PC-9 (cell line): ENCODE data around the gene CLDN24. TPM values are rescaled to one million over a fixed set of nuclear protein-coding genes. Genes with fewer than 3 reads are reported as not detected.

ENCODE experiments used
- BruUV-seq: library from RNA; stranded (reverse); fragments of 400-500 nt; replicated peaks from 2 replicates; lab custom pipeline; 2021; lab: Mats Ljungman, UMichigan
- CTCF ChIA-PET: fragments of 300-600 bp; sonication (Branson Sonifier 250); formaldehyde crosslinking; loops from one replicate; lab custom pipeline; 2022; ENCODE audit warnings: antibody characterized with exemption; lab: Charles Lee
- POLR2A ChIA-PET: fragments of 300-600 bp; sonication (Branson Sonifier 250); formaldehyde crosslinking; loops from one replicate; lab custom pipeline; 2022; ENCODE audit warnings: antibody characterized with exemption; ENCODE audit not compliant: unreplicated experiment; lab: Charles Lee
- DNase-seq, 2 experiments: peaks; one replicate each; pipeline versions ENCODE4 v3.0.0 to v3.0.0-alpha.2; 2015 to 2022; ENCODE audit warnings: mixed read lengths in 1 of 2
- H2AFZ ChIP-seq: fragments of 200-600 bp; sonication (generic); 2 replicates; pipeline ENCODE4 v1.8.1; 2017; ENCODE audit warnings: antibody characterized with exemption
- H3F3A ChIP-seq: fragments of 200-600 bp; sonication (generic); 2 replicates; pipeline ENCODE4 v1.8.1; 2017; ENCODE audit warnings: antibody characterized with exemption, mild to moderate bottlenecking, low read depth; ENCODE audit not compliant: insufficient read depth
- H3K27ac ChIP-seq: fragments of 200-600 bp; sonication (generic); 2 replicates; pipeline ENCODE4 v1.6.1; 2016; ENCODE audit warnings: mixed run types
- H3K27me3 ChIP-seq: fragments of 200-600 bp; sonication (generic); 2 replicates; pipeline ENCODE4 v1.6.1; 2016; ENCODE audit warnings: low read depth, mixed run types; ENCODE audit not compliant: insufficient read depth
- H3K36me3 ChIP-seq: fragments of 200-600 bp; sonication (generic); 2 replicates; pipeline ENCODE4 v1.6.1; 2016; ENCODE audit warnings: low read depth, mixed run types
- H3K4me1 ChIP-seq: fragments of 200-600 bp; sonication (generic); replicated peaks from 2 replicates; pipeline ENCODE4 v1.6.1; 2016; ENCODE audit warnings: mixed run types; ENCODE audit not compliant: insufficient read depth
- H3K4me2 ChIP-seq: fragments of 200-600 bp; sonication (generic); 2 replicates; pipeline ENCODE4 v1.6.1; 2017; ENCODE audit warnings: mixed run types
- H3K4me3 ChIP-seq: fragments of 200-600 bp; sonication (generic); 2 replicates; pipeline ENCODE4 v1.6.1; 2016; ENCODE audit warnings: mixed run types
- H3K79me2 ChIP-seq: fragments of 200-600 bp; sonication (generic); 2 replicates; pipeline ENCODE4 v1.6.1; 2017; ENCODE audit warnings: low read depth, mixed run types
- H3K9me2 ChIP-seq: fragments of 200-600 bp; sonication (generic); 2 replicates; pipeline ENCODE4 v1.8.1; 2017; ENCODE audit warnings: mild to moderate bottlenecking; ENCODE audit not compliant: insufficient read depth
- H3K9me3 ChIP-seq: fragments of 200-600 bp; sonication (generic); 2 replicates; pipeline ENCODE4 v1.8.1; 2016; ENCODE audit warnings: low read depth; ENCODE audit not compliant: insufficient read depth
- H4K20me1 ChIP-seq: fragments of 200-600 bp; sonication (generic); 2 replicates; pipeline ENCODE4 v1.8.1; 2017; ENCODE audit not compliant: insufficient read depth
- EZH2 ChIP-seq: fragments of 200-600 bp; sonication (generic); IDR thresholded peaks from 2 replicates; pipeline ENCODE4 v1.8.0; 2017; ENCODE audit warnings: antibody characterized with exemption, low read depth
- intact Hi-C: fragments of 100-400 bp; cut with micrococcal nuclease; formaldehyde crosslinking; loops from one replicate; pipeline ENCODE4 v1.10.0; 2022; ENCODE audit not compliant: unreplicated experiment
- total RNA-seq: library from RNA; stranded (reverse); gene quantifications from 2 replicates; pipeline ENCODE4 v1.2.3, GENCODE V29; 2021
- TF ChIP-seq, protein P1 (sequence below): fragments of 200-600 bp; sonication (generic); conservative IDR thresholded peaks from 2 replicates; pipeline ENCODE4 v1.6.1; 2017; ENCODE audit warnings: mixed run types, antibody characterized with exemption, mild to moderate bottlenecking, moderate library complexity

CLDN24 gene
- total RNA-seq, 1 experiment from 2014 or later: not detected

DNA sequence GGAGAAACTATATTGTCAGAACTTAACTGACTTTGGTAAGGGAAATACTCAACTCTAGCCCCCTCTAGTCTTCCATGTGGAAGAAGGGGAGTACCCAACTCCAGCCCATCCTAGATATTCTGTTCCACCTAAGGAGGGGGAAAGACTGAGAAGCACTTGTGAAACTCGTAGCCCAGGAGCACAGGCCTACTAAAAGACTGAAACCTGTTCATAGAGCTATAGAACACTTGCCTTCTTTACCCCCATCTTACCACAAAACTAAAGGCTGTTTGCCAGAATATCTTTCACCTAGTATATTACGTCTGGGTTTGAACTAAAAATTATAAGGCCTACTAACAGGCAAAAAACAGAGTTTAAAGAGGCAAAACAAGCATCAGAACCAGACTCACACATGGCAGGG, 17.7 kb downstream of the CLDN24 start:
- Histone ChIP-seq H3K27me3 (no peaks in the 10 kb centered on the region), H3F3A (no peaks in the 10 kb centered on the region), H3K9me3 (no peaks in the 10 kb centered on the region), H3K4me2 (no peak overlapping the region), H2AFZ (no peak overlapping the region), H3K79me2 (no peaks in the 10 kb centered on the region), H3K4me3 (no peak overlapping the region), H4K20me1 (no peaks in the 10 kb centered on the region), H3K4me1 (no peaks in the 10 kb centered on the region), H3K36me3 (no peaks in the 10 kb centered on the region), H3K9me2 (no peaks in the 10 kb centered on the region), H3K27ac (no peak overlapping the region)
- ChIA-PET POLR2A (no interaction called here), CTCF (no interaction called here)
- DNase-seq: no peak
- TF ChIP-seq EZH2: no peak
- TF ChIP-seq, protein P1, sequence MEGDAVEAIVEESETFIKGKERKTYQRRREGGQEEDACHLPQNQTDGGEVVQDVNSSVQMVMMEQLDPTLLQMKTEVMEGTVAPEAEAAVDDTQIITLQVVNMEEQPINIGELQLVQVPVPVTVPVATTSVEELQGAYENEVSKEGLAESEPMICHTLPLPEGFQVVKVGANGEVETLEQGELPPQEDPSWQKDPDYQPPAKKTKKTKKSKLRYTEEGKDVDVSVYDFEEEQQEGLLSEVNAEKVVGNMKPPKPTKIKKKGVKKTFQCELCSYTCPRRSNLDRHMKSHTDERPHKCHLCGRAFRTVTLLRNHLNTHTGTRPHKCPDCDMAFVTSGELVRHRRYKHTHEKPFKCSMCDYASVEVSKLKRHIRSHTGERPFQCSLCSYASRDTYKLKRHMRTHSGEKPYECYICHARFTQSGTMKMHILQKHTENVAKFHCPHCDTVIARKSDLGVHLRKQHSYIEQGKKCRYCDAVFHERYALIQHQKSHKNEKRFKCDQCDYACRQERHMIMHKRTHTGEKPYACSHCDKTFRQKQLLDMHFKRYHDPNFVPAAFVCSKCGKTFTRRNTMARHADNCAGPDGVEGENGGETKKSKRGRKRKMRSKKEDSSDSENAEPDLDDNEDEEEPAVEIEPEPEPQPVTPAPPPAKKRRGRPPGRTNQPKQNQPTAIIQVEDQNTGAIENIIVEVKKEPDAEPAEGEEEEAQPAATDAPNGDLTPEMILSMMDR: no peak
- intact Hi-C loops: no loop called here
- no TSS peak for BruUV-seq

DNA sequence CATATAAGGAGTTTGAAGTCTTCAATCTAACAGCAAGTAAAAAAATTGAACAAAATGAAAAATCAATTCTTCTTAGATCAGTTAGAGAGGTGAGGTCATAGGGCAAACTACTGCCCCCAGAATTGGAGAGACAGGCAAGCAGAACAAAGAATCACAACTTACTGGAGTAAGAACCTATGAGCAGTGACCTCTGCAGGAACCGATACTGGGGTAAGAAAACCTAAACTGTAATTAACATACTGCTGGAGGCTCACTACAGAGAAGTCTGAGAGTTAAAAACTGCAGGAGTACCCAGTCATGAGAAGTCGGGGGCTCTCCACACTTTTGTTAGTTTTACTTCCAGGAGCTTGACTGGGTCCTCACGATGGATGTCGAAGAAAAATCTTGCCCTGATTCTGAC, 18.2 kb downstream of the CLDN24 start:
- H3K4me3 ChIP-seq: no peak overlapping the region
- POLR2A ChIA-PET: no interaction called here
- H3K27ac ChIP-seq: no peak overlapping the region

DNA sequence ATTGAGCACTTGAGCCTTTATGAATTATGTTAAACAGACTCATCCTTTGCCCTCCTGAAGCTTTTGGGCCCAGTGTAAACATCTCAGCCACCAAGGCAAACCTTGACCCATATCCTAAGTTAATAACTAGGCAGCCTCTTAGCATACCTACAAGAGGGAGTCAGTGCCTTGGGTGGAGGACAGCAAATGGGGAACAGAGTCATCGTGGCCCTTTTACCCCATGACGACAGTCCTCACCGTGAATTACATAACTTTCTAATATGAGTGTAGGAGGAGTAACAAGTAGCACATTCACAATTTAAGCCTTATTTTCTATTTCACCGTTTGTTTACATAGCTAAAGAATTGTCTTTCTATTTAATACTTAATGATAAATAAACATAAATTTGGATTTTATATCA, 18.9 kb downstream of the CLDN24 start:
- BruUV-seq: no TSS peak

More for the DNA sequence above, 18.2 kb downstream of the CLDN24 start:
- no peak overlapping the region for H3K4me2 ChIP-seq
- no peaks in the 10 kb centered on the region for H3K36me3 ChIP-seq
- TF ChIP-seq, protein P1: no peak
- TF ChIP-seq EZH2: no peak
- H3K4me1 ChIP-seq: no peaks in the 10 kb centered on the region
- BruUV-seq: no TSS peak
- no peaks in the 10 kb centered on the region for H4K20me1 ChIP-seq
- no peaks in the 10 kb centered on the region for H3K79me2 ChIP-seq
- CTCF ChIA-PET: no interaction called here
- no peaks in the 10 kb centered on the region for H3F3A ChIP-seq
- H3K9me3 ChIP-seq: no peaks in the 10 kb centered on the region
- H3K27me3 ChIP-seq: no peaks in the 10 kb centered on the region
- intact Hi-C loops: no loop called here
- H3K9me2 ChIP-seq: no peaks in the 10 kb centered on the region
- no peak for DNase-seq
- no peak overlapping the region for H2AFZ ChIP-seq

More for the DNA sequence above, 18.9 kb downstream of the CLDN24 start:
- Histone ChIP-seq H2AFZ (no peak overlapping the region), H3K9me3 (no peaks in the 10 kb centered on the region), H3K79me2 (no peaks in the 10 kb centered on the region), H3K4me3 (no peak overlapping the region), H3K9me2 (no peaks in the 10 kb centered on the region), H3F3A (no peaks in the 10 kb centered on the region), H3K4me2 (no peak overlapping the region), H4K20me1 (no peaks in the 10 kb centered on the region), H3K27ac (no peak overlapping the region), H3K36me3 (no peaks in the 10 kb centered on the region), H3K4me1 (no peaks in the 10 kb centered on the region), H3K27me3 (no peaks in the 10 kb centered on the region)
- intact Hi-C loops: no loop called here
- no peak for TF ChIP-seq EZH2
- TF ChIP-seq, protein P1: no peak
- ChIA-PET CTCF (no interaction called here), POLR2A (no interaction called here)
- DNase-seq: no peak
